Ecto neural progenitor cell (in vitro differentiated cells): ENCODE measurements around the gene DNAH5.

Source experiments
- DNase-seq: peaks from one replicate; pipeline ENCODE4 v3.0.0-alpha.2; 2018; ENCODE audit warnings: low spot score

The DNAH5 gene

GRCh38 chr5:13700626-13701025 is 243.9 kb downstream of the DNAH5 start:
- no peak for DNase-seq

DNA sequence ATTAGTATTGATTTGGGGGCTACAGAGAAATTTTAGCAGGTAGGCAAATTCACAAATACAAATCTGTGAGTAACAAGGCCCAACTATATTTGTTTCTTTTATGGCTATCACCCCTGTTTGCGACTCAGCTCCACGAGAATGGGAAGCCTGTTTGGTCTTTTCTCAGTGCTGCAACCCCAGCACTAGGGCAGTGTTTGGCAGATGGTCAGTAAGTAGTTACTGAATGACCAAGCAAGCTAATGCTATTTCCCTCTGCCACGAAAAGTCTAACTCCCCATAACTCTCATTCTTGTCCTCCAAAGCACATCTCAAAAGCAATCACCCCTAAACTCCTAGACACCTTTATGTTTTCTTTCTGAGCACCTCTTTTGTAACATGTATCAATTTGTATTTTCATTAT is 245.6 kb downstream of the DNAH5 start:
- no peak for DNase-seq

DNA sequence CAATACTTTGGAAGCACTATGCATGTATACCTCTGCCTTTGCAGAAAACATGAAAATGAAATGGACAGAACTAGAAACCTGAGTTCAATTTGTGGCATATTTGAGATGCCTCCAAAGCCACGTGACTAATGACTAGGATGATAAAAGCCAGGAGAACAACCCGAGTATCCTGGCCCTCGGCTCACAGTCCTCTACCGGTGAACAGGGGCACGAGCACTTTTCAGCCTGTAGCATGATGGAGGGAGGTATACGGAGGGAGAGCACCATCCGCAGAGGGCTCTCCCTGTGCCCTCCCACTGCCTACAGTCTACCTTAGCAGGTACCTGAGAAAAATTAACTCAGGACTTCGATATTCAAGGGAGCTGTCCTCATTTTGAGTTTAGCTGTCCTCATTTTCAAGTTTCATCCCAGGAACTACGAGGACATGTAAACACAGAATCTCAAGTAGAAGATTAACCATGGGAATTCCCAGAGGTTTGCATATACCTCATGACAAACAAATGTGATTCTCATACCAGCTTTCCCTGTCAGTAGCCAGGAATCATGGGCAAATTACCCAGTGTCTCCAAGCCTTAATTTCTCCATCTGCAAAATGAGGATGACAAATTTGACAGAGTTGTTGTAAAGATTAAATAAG is 249.3 kb downstream of the DNAH5 start:
- DNase-seq, result no peak

- no peak for DNase-seq
These were observed 252.3 kb downstream of the DNAH5 start for GRCh38 chr5:13692172-13692571.

- DNase-seq, result no peak
These were observed 268.0 kb downstream of the DNAH5 start for GRCh38 chr5:13676531-13676930.

DNA sequence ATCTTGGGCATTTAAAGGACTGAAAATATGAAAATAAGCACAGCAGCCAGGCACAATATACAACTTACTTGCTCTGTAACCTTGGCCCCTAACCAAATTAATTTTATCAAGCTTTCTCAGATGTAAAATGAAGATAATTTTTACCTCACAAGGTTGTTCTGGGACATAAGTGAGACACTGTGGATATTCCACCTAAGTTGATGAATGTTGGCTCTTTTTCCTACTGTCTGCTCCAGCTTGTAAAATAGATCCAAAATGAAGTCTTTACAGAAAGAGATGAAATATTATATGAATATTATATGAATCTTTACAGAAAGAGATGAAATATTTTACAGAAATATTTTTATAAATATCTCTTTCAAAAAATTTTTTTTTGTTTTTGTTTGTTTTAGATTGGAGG is 270.1 kb downstream of the DNAH5 start:
- DNase-seq, result no peak

- no peak for DNase-seq
These were observed 271.0 kb downstream of the DNAH5 start for GRCh38 chr5:13673511-13673910.

DNA sequence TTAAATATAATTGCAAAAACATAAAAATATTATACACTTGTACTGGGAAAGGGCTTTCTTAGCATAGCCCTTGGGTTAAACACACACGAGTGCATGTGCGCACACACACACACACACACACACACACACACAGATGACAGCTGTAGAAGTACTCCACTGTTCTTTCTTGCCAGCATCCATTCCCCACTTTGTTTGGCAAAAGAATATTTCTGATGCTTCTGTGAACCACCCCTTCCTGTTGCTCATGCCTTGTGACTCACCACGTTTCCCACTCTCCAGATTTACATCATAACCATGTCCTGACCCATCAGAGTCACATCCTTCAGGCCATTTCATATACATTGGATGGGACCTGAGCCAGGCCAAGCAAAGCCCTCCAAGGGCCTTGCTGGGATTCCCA is 280.1 kb downstream of the DNAH5 start:
- DNase-seq, result no peak

DNA sequence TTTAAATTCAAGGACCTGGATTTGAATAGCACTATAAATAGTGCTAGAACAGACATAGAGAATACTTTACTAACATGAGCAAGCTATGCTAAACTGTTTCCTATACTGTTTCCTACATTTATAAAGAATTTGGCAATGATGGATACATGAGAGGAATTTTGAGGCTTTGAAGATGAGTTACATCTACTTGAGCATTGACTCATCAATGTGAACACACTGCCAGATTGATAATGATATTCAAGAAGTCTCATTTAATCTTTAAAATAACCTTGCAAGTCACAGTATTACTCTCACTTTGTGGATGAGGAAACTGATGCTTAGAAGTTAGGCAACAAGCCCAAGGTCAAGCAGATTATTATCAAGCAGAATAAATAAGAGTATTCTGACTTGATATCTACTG is 281.9 kb downstream of the DNAH5 start:
- DNase-seq, result no peak

- no peak for DNase-seq
These were observed 283.2 kb downstream of the DNAH5 start for GRCh38 chr5:13661272-13661671.

DNA sequence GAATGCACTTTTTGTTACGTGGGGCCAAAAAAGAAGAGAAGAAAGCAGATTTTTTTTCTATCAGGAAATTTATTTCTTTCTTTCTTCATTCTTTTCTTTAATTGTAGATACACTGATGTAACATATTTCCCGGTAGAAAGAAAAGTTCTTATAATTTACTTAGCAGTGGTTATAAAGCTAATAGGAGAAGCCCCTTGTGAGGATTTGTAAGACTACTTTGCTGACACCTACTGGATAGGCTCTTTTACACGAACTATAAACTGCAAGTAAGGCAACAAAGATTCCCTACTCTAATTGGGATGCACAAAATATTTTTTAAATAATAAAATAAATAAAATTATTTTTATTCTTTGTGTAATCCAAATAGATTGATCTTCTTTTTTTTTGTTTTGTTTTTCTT is 284.4 kb downstream of the DNAH5 start:
- DNase-seq, result no peak

GRCh38 chr5:13659391-13659790 is 285.1 kb downstream of the DNAH5 start:
- DNase-seq, result no peak

- DNase-seq, result no peak
These were observed 285.7 kb downstream of the DNAH5 start for GRCh38 chr5:13658761-13659160.

GRCh38 chr5:13658152-13658551 is 286.3 kb downstream of the DNAH5 start:
- no peak for DNase-seq

- no peak for DNase-seq
These were observed 290.8 kb downstream of the DNAH5 start for GRCh38 chr5:13653709-13654108.

DNA sequence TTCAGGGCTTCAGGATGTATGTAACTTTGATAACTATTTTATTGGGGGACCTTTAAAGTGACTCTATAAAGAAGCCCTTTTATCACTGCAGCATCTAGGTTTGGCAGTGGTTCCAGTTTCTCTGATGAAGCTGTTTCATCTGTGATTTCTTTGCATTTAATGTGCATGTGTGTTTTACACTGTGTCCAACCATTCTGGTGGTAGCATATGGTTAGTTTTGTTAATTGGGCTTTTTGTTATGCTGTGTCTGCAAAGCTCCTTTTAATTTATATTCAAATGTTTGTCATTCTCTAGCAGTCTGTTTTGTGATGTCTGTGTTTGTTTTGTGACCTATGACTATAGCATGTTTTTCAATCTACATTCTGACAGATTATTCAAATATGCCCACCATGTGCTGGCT is 294.8 kb downstream of the DNAH5 start:
- no peak for DNase-seq

DNA sequence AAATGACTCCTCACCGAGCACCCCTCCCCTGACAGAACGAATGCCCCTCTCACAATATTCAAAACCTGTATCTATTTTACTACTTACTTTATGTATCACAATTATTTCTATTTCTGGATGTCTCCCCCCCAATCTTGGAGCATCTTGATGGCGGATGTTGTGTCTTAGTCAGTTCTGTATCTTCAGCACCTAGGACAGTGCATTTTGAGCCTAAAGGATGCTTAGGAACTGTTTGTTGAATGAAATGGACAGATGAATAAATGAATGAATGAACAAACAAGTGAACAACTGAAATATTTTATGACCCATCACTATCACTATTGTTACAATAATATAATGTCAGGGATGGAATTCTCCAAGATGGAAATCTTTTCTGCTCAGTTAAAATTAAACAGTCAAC is 295.7 kb downstream of the DNAH5 start:
- DNase-seq, result no peak

DNA sequence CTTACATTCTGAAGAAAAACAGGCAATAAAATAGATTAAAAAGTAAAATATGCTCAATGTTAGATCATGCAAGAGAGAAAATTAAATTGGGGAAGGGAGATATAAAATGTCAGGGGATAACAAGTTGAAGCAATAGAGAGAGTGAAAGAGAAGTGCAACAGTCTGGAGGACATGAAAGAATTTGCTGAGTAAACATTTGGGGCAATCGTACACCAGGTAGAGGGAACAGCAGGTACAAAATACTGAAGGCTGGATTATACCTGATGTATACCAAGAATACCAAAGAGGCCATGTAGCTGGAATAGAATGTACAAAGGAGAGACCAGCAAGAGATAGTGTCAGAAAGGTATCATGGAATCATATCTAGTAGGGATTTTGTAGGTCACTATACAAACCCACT is 300.8 kb downstream of the DNAH5 start:
- DNase-seq, result no peak

GRCh38 chr5:13643196-13643595 is 301.3 kb downstream of the DNAH5 start:
- no peak for DNase-seq
